Hepatocyte (in vitro differentiated cells): Measurements from ENCODE around the gene CALU.

Experiments used
- CTCF ChIP-seq: fragments of 200-600 bp; sonication (generic); IDR thresholded peaks from 2 replicates; pipeline ENCODE4 v1.5.1; 2016; ENCODE audit warnings: antibody characterized with exemption, mild to moderate bottlenecking; ENCODE audit not compliant: poor library complexity
- EZH2 ChIP-seq: fragments of 200-600 bp; sonication (generic); IDR thresholded peaks from 2 replicates; pipeline ENCODE4 v1.6.1; 2016; ENCODE audit warnings: antibody characterized with exemption, mild to moderate bottlenecking, borderline replicate concordance
- EZH2phosphoT487 ChIP-seq: fragments of 200-600 bp; sonication (generic); IDR thresholded peaks from one replicate; pipeline ENCODE4 v1.6.1; 2018; ENCODE audit warnings: antibody characterized with exemption, mild to moderate bottlenecking, low read depth, moderate library complexity; ENCODE audit not compliant: unreplicated experiment, severe bottlenecking

- TF ChIP-seq CTCF, result no peak
- TF ChIP-seq EZH2phosphoT487, result no peak
- no peak for TF ChIP-seq EZH2
Measured at GRCh38 chr7:128800567-128800966, 61.4 kb downstream of the CALU start.
